Transverse colon (tissue), 4 donors: ENCODE data around the gene ZSCAN5C. TPM values are rescaled to one million over a fixed set of nuclear protein-coding genes. Genes with fewer than 3 reads are reported as not detected.

ENCODE experiments used
- DNase-seq: peaks from one replicate; pipeline ENCODE4 v3.0.0-alpha.2; 2019
- H3K27ac ChIP-seq, 4 donors: fragments of 200-600 bp; sonication (generic); 2 replicates each; pipeline ENCODE4 v1.5.1; 2016 to 2018; ENCODE audit warnings: inconsistent platforms in 4 of 4
- H3K27me3 ChIP-seq: fragments of 200-600 bp; sonication (generic); 2 replicates; pipeline ENCODE4 v1.5.1; 2017; ENCODE audit warnings: inconsistent platforms
- H3K36me3 ChIP-seq, 4 donors: fragments of 200-600 bp; sonication (generic); 2 replicates each; pipeline ENCODE4 v1.5.1; 2017 to 2019; ENCODE audit warnings: inconsistent platforms in 4 of 4
- H3K4me1 ChIP-seq, 4 donors: fragments of 200-600 bp; sonication (generic); 2 replicates each; pipeline ENCODE4 v1.5.1; 2017 to 2020; ENCODE audit warnings: inconsistent platforms in 4 of 4
- H3K4me3 ChIP-seq, 4 donors: fragments of 200-600 bp; sonication (generic); 1 replicate in 1 of 4; 2 replicates in 3 of 4; pipeline versions ENCODE4 v1.5.1 to v1.6.1; 2017 to 2019; ENCODE audit warnings: inconsistent platforms in 4 of 4
- H3K9me3 ChIP-seq, 2 donors: fragments of 200-600 bp; sonication (generic); 2 replicates each; pipeline ENCODE4 v1.5.1; 2017 to 2019; ENCODE audit warnings: inconsistent platforms in 2 of 2
- EP300 ChIP-seq: sonication (generic); formaldehyde crosslinking; IDR thresholded peaks from one replicate; pipeline ENCODE4 v1.6.1; 2017; ENCODE audit warnings: antibody characterized with exemption, low read depth
- POLR2A ChIP-seq: fragments of 450-650 bp; IDR thresholded peaks from one replicate; pipeline ENCODE4 v1.6.1; 2016; ENCODE audit warnings: antibody characterized with exemption, mild to moderate bottlenecking, moderate library complexity
- POLR2AphosphoS5 ChIP-seq, 3 donors: sonication (generic); formaldehyde crosslinking; IDR thresholded peaks; one replicate each; pipeline ENCODE4 v1.6.1; 2016; ENCODE audit warnings: antibody characterized with exemption in 3 of 3
- WGBS, 2 donors: methylation state at CpG; one replicate each; pipeline ENCODE4 v1.1.5; 2018; ENCODE audit warnings: low coverage in 1 of 2; 5-methylcytosine and 5-hydroxymethylcytosine counted together
- in situ Hi-C, 4 donors: fragments of 200-750 bp; cut with MboI; loops; one replicate each; pipeline versions ENCODE4 v1.15.0 to v1.15.1; 2017; ENCODE audit warnings: low sequenced_read_pairs in 3 of 4, low pct_ligation_motif_present in 1 of 4, low pct_unique_long_range_greater_than_20kb in 1 of 4
- intact Hi-C: fragments of 100-400 bp; cut with DNase I; formaldehyde crosslinking; loops from one replicate; pipeline ENCODE4 v1.15.1; 2023; ENCODE audit warnings: low total_unique reads
- total RNA-seq, 4 donors: library from RNA; depleted of rRNA; stranded (reverse); fragments of >200 nt; gene quantifications; one replicate each; pipeline ENCODE4 v1.1.0, GENCODE V29; 2016
- TF ChIP-seq, protein P1 (sequence below), 5 experiments: fragments of 200-600 bp in 3 of 5; fragments of 450-650 bp in 2 of 5; sonication (generic) in 3 of 5; IDR thresholded peaks; 1 replicate in 2 of 5; 2 replicates in 3 of 5; pipeline ENCODE4 v1.5.1; 2016 to 2017; ENCODE audit warnings: antibody characterized with exemption in 5 of 5, inconsistent platforms in 3 of 5, mild to moderate bottlenecking in 2 of 5, moderate library complexity in 1 of 5

ZSCAN5C gene
- total RNA-seq, 4 donors from 2014 or later, result not detected

- Histone ChIP-seq H3K27me3 (peaks cover 40% of the 10 kb centered on the region), H3K4me3 (no peak overlapping the region), H3K27ac (no peak overlapping the region), H3K9me3 (no peaks in the 10 kb centered on the region), H3K36me3 (no peaks in the 10 kb centered on the region), H3K4me1 (peaks cover 0 to under 1% (median 0%) of the 10 kb centered on the region in 4 donors)
- DNase-seq, result no peak
- in situ Hi-C loops (loop anchor here in 1 of 4 donors (10.0 kb wide), 1 partner anchor 102 kb away; no protein-coding TSS in a partner anchor), intact Hi-C loops (no loop called here)
- WGBS, 2 donors, result 76 to 78% methylated on average over 14 to 18 of the region's 18 CpGs
- TF ChIP-seq POLR2AphosphoS5 (IDR thresholded peaks at IDR 0.05) (no peak), EP300 (no peak), POLR2A (no peak)
- TF ChIP-seq, protein P1, sequence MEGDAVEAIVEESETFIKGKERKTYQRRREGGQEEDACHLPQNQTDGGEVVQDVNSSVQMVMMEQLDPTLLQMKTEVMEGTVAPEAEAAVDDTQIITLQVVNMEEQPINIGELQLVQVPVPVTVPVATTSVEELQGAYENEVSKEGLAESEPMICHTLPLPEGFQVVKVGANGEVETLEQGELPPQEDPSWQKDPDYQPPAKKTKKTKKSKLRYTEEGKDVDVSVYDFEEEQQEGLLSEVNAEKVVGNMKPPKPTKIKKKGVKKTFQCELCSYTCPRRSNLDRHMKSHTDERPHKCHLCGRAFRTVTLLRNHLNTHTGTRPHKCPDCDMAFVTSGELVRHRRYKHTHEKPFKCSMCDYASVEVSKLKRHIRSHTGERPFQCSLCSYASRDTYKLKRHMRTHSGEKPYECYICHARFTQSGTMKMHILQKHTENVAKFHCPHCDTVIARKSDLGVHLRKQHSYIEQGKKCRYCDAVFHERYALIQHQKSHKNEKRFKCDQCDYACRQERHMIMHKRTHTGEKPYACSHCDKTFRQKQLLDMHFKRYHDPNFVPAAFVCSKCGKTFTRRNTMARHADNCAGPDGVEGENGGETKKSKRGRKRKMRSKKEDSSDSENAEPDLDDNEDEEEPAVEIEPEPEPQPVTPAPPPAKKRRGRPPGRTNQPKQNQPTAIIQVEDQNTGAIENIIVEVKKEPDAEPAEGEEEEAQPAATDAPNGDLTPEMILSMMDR (IDR thresholded peaks at IDR 0.05), result no peak
Observed at GRCh38 chr19:56176881-56177280, 25.2 kb upstream of the ZSCAN5C start.

DNA sequence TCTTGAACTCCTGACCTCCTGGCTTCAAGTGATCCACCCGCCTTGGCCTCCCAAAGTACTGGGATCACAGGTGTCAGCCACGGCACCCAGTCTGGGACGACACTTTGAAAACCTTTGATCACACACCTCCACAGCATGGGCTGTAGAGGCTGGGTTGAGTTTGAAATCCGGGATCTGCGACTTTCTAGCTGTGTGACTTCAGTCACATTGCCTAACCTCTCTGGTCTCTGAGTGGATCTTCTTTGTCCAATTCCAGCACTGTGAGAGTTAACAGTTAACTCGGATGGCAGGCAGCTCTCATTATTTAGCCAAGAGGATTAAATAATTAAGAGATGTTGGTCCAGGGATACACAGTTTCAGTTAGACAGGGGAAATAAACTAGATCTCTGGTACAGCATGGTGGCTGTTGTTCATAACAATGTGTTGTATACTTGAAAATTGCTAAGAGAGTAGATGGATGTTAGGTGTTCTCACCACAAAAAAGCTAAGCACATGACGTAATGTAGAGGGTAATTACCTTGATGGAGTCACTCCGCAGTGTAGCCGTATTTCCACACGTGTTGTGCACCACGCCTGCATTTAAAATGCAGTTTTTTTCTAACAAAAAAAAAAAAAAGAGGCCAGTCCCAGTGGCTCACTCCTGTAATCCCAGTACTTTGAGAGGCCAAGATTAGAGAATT lies 24.4 kb upstream of the ZSCAN5C start:
- WGBS, 2 donors, result 0 to 55% methylated on average over 2 to 11 of the region's 11 CpGs
- intact Hi-C loops, result no loop called here
- H3K27ac ChIP-seq, result no peak overlapping the region

GRCh38 chr19:56189785-56190184 lies 12.3 kb upstream of the ZSCAN5C start:
- Histone ChIP-seq H3K4me3 (no peak overlapping the region), H3K36me3 (no peaks in the 10 kb centered on the region), H3K4me1 (no peaks in the 10 kb centered on the region), H3K9me3 (no peaks in the 10 kb centered on the region), H3K27me3 (no peaks in the 10 kb centered on the region), H3K27ac (no peak overlapping the region)
- intact Hi-C loops, result no loop called here
- no peak for TF ChIP-seq POLR2A
- TF ChIP-seq, protein P1 (IDR thresholded peaks at IDR 0.05), result no peak
- TF ChIP-seq EP300, result no peak
- no peak for TF ChIP-seq POLR2AphosphoS5 (IDR thresholded peaks at IDR 0.05)
- in situ Hi-C loops, result no loop called here
- DNase-seq, result no peak
- 73 to 83% methylated on average over 1 to 17 of the region's 17 CpGs for WGBS, 2 donors

More for the DNA sequence above, 24.4 kb upstream of the ZSCAN5C start:
- H3K27me3 ChIP-seq, result peaks cover 40% of the 10 kb centered on the region
- H3K9me3 ChIP-seq, result no peaks in the 10 kb centered on the region
- no peaks in the 10 kb centered on the region for H3K4me1 ChIP-seq
- H3K36me3 ChIP-seq, result no peaks in the 10 kb centered on the region
- TF ChIP-seq, protein P1 (IDR thresholded peaks at IDR 0.05), result no peak
- TF ChIP-seq EP300 (no peak), POLR2A (no peak), POLR2AphosphoS5 (IDR thresholded peaks at IDR 0.05) (no peak)
- in situ Hi-C loops, result loop anchor here in 1 of 4 donors (10.0 kb wide), 1 partner anchor 103 kb away; no protein-coding TSS in a partner anchor
- no peak overlapping the region for H3K4me3 ChIP-seq
- no peak for DNase-seq

DNA sequence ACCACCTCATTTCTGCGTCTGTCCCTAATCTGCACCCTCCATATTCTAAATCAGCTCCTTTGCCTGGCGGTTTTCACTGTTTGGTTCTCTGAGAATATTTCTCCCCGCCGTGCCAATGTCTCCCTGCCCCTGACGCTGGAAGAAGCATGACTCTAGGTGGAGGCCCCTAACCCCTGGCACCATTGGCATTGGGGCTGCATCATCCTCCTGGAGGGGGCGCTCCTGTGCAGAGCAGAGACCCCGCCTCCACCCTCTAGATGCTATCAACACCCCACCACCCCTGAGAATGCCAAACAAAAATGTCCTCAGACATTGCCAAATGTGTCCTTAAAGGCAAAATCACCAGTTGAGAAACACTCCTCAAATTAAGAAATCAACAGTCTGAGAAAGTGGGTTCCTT lies 11.0 kb upstream of the ZSCAN5C start:
- in situ Hi-C loops, result no loop called here
- TF ChIP-seq, protein P1 (IDR thresholded peaks at IDR 0.05), result no peak
- TF ChIP-seq POLR2A (no peak), POLR2AphosphoS5 (IDR thresholded peaks at IDR 0.05) (no peak)

More for the DNA sequence above, 11.0 kb upstream of the ZSCAN5C start:
- WGBS, 2 donors, result 81 to 83% methylated on average over 1 to 7 of the region's 7 CpGs
- no peaks in the 10 kb centered on the region for H3K27me3 ChIP-seq
- H3K27ac ChIP-seq, result no peak overlapping the region
- no peaks in the 10 kb centered on the region for H3K4me1 ChIP-seq
- intact Hi-C loops, result no loop called here
- H3K9me3 ChIP-seq, result no peaks in the 10 kb centered on the region
- no peak overlapping the region for H3K4me3 ChIP-seq
- no peaks in the 10 kb centered on the region for H3K36me3 ChIP-seq
- DNase-seq, result no peak
